HepG2 (cell line): ENCODE measurements around the gene ANKRD10. TPM values are rescaled to one million over a fixed set of nuclear protein-coding genes. Genes with fewer than 3 reads are reported as not detected.

Source experiments
- ATAC-seq: fragments of 200-7000 bp; cut with Tn5 transposase; 3 replicates; pipeline ENCODE4 v1.9.1; 2020; ENCODE audit warnings: mild to moderate bottlenecking, moderate library complexity
- BruUV-seq: library from RNA; stranded (reverse); fragments of 400-500 nt; replicated peaks from 2 replicates; lab custom pipeline; 2021; lab: Mats Ljungman, UMichigan
- CTCF ChIA-PET: fragments of 300-600 bp; formaldehyde crosslinking; extraction: SDS; loops from one replicate; lab custom pipeline; 2021; ENCODE audit warnings: low total read pairs, inconsistent platforms, low intra/inter-chr PET ratio; lab: Yijun Ruan, JAX
- POLR2A ChIA-PET: fragments of 350-600 bp; sonication (Branson Sonifier 250); formaldehyde crosslinking; loops from one replicate; lab custom pipeline; 2020; ENCODE audit warnings: antibody characterized with exemption, inconsistent platforms; lab: Yijun Ruan, JAX
- DNase-seq: peaks from one replicate; pipeline ENCODE4 v3.0.0-alpha.2; 2015; ENCODE audit warnings: low spot score
- FAIRE-seq: peaks from 3 replicates; lab custom pipeline; 2011; peaks lifted over from hg19 to GRCh38; lab: Jason Lieb, UNC
- H2AFZ ChIP-seq: one replicate; pipeline ENCODE4 v1.6.1; 2011; ENCODE audit warnings: low read length, inconsistent platforms
- H3K27ac ChIP-seq: fragments of 300-600 bp; 3 replicates; pipeline ENCODE4 v1.8.0; 2011; ENCODE audit warnings: mixed run types, mild to moderate bottlenecking, mixed read lengths, low read length, inconsistent platforms; ENCODE audit not compliant: insufficient read depth; ENCODE audit errors: extremely low read length
- H3K27me3 ChIP-seq, 2 experiments: fragments of 200-600 bp in 1 of 2; 2 replicates in 1 of 2; 3 replicates in 1 of 2; pipeline versions ENCODE4 v1.6.0 to v1.8.0; 2011; ENCODE audit warnings: low read length in 2 of 2, mild to moderate bottlenecking in 2 of 2, moderate library complexity in 2 of 2, inconsistent platforms in 1 of 2; ENCODE audit not compliant: insufficient read depth in 2 of 2, control insufficient read depth in 1 of 2
- H3K36me3 ChIP-seq, 2 experiments: fragments of 200-600 bp in 1 of 2; replicated peaks in 1 of 2; 2 replicates in 1 of 2; 3 replicates in 1 of 2; pipeline versions ENCODE4 v1.5.1 to v1.8.0; 2011; ENCODE audit warnings: low read length in 2 of 2, inconsistent platforms in 1 of 2; ENCODE audit not compliant: insufficient read depth in 2 of 2, control insufficient read depth in 1 of 2
- H3K4me1 ChIP-seq: 2 replicates; pipeline ENCODE4 v1.5.1; 2012; ENCODE audit warnings: low read length, inconsistent platforms; ENCODE audit not compliant: insufficient read depth
- H3K4me2 ChIP-seq: 2 replicates; pipeline ENCODE4 v1.6.0; 2011; ENCODE audit warnings: low read depth, low read length, inconsistent platforms
- H3K4me3 ChIP-seq, 3 experiments: fragments of 200-600 bp in 1 of 3; sonication (generic), shearing (Covaris generic) in 1 of 3; replicated peaks in 1 of 3; 2 replicates each; pipeline ENCODE4 v1.5.1; 2011 to 2016; ENCODE audit warnings: low read length in 3 of 3, inconsistent platforms in 2 of 3, low read depth in 2 of 3, mild to moderate bottlenecking in 2 of 3, control low read depth in 1 of 3, mixed read lengths in 1 of 3; ENCODE audit not compliant: insufficient read depth in 1 of 3
- H3K79me2 ChIP-seq: one replicate; pipeline ENCODE4 v1.6.1; 2011; ENCODE audit warnings: low read length, inconsistent platforms; ENCODE audit not compliant: insufficient read depth
- H3K9ac ChIP-seq: 2 replicates; pipeline ENCODE4 v1.6.0; 2011; ENCODE audit warnings: mild to moderate bottlenecking, low read depth, low read length, inconsistent platforms; ENCODE audit not compliant: insufficient read depth
- H3K9me3 ChIP-seq: 2 replicates; pipeline ENCODE4 v1.5.1; 2012; ENCODE audit warnings: mild to moderate bottlenecking, low read length
- H4K20me1 ChIP-seq: 2 replicates; pipeline ENCODE4 v1.6.0; 2011; ENCODE audit warnings: inconsistent platforms, mild to moderate bottlenecking, low read length, moderate library complexity; ENCODE audit not compliant: insufficient read depth
- BCL6 ChIP-seq: IDR thresholded peaks from 2 replicates; pipeline ENCODE4 v1.6.1; 2016; ENCODE audit warnings: missing genetic modification reagents, missing compliant biosample characterization
- DNMT3B ChIP-seq: conservative IDR thresholded peaks from 2 replicates; pipeline ENCODE4 v1.6.1; 2016; ENCODE audit warnings: missing biosample characterization, control low read depth
- ESRRA ChIP-seq: sonication (generic); formaldehyde crosslinking; IDR thresholded peaks from 2 replicates; pipeline ENCODE4 v1.5.1; 2020; ENCODE audit warnings: mild to moderate bottlenecking, low read depth, missing genetic modification reagents
- FOSL2 ChIP-seq: sonication (generic); formaldehyde crosslinking; IDR thresholded peaks from 2 replicates; pipeline ENCODE4 v1.4.0; 2020; ENCODE audit warnings: missing genetic modification reagents
- SIX4 ChIP-seq: sonication (generic); formaldehyde crosslinking; IDR thresholded peaks from 2 replicates; pipeline ENCODE4 v1.4.0; 2020; ENCODE audit warnings: missing genetic modification reagents
- WIZ ChIP-seq: sonication (generic); formaldehyde crosslinking; IDR thresholded peaks from 2 replicates; pipeline ENCODE4 v1.5.1; 2020; ENCODE audit warnings: mild to moderate bottlenecking, missing genetic modification reagents
- ZFP62 ChIP-seq: sonication (generic); formaldehyde crosslinking; IDR thresholded peaks from 2 replicates; pipeline ENCODE4 v1.4.0; 2020; ENCODE audit warnings: missing genetic modification reagents
- ZNF326 ChIP-seq: sonication (generic); formaldehyde crosslinking; IDR thresholded peaks from 2 replicates; pipeline ENCODE4 v1.4.0; 2020; ENCODE audit warnings: missing genetic modification reagents, borderline replicate concordance
- ZNF335 ChIP-seq: sonication (generic); formaldehyde crosslinking; IDR thresholded peaks from 2 replicates; pipeline ENCODE4 v1.4.0; 2020; ENCODE audit warnings: missing genetic modification reagents
- ZNF383 ChIP-seq: sonication (generic); formaldehyde crosslinking; IDR thresholded peaks from 2 replicates; pipeline ENCODE4 v1.4.0; 2020; ENCODE audit warnings: missing genetic modification reagents, mild to moderate bottlenecking, borderline replicate concordance
- ZNF556 ChIP-seq: sonication (generic); formaldehyde crosslinking; IDR thresholded peaks from 2 replicates; pipeline ENCODE4 v1.4.0; 2020; ENCODE audit warnings: mild to moderate bottlenecking, missing genetic modification reagents, borderline replicate concordance
- ZNF619 ChIP-seq: sonication (generic); formaldehyde crosslinking; IDR thresholded peaks from 2 replicates; pipeline ENCODE4 v1.4.0; 2020; ENCODE audit warnings: mild to moderate bottlenecking, missing genetic modification reagents
- ZNF839 ChIP-seq: sonication (generic); formaldehyde crosslinking; IDR thresholded peaks from 2 replicates; pipeline ENCODE4 v1.4.0; 2020; ENCODE audit warnings: missing genetic modification reagents, mild to moderate bottlenecking, borderline replicate concordance
- WGBS: methylation state at CpG from one replicate; pipeline ENCODE4 v1.1.6; 2017; ENCODE audit warnings: low lambda C conversion rate; 5-methylcytosine and 5-hydroxymethylcytosine counted together
- in situ Hi-C: cut with HindIII; loops from 2 replicates; pipeline ENCODE4 v1.10.0; 2017; ENCODE audit warnings: low pct_unique_long_range_greater_than_20kb; ENCODE audit not compliant: extremely low pct_ligation_motif_present
- intact Hi-C: fragments of 100-400 bp; cut with micrococcal nuclease; formaldehyde crosslinking; loops from one replicate; pipeline ENCODE4 v1.10.0; 2022; ENCODE audit not compliant: unreplicated experiment
- polyA plus RNA-seq, 8 experiments: library from polyadenylated mRNA; depleted of rRNA in 3 of 8; stranded (reverse) in 7 of 8; unstranded in 1 of 8; fragments of >200 nt; fragmentation: Illumina TruSeq in 4 of 8; extraction: Trizol in 4 of 8; gene quantifications; 2 replicates each; pipeline versions ENCODE4 v1.2.1 to v1.2.3, GENCODE V29; 2011 to 2016; ENCODE audit warnings: low read depth in 4 of 8, missing spikeins in 1 of 8, mixed read lengths in 1 of 8; ENCODE audit not compliant: insufficient read depth in 1 of 8
- total RNA-seq, 5 experiments: library from RNA; depleted of rRNA; stranded (reverse); fragments of >200 nt; fragmentation: Illumina TruSeq; extraction: Trizol; gene quantifications; 2 replicates each; pipeline ENCODE4 v1.2.3, GENCODE V29; 2016; ENCODE audit warnings: low read depth in 1 of 5
- TF ChIP-seq, protein P1 (sequence below): sonication (generic); formaldehyde crosslinking; IDR thresholded peaks from 2 replicates; pipeline ENCODE4 v1.4.0; 2020; ENCODE audit warnings: low read depth, missing genetic modification reagents
- TF ChIP-seq, protein P2 (sequence below): IDR thresholded peaks from 2 replicates; pipeline ENCODE4 v1.6.1; 2016; ENCODE audit warnings: low read depth, control low read depth
- TF ChIP-seq, protein P3 (sequence below): sonication (generic); formaldehyde crosslinking; IDR thresholded peaks from 2 replicates; pipeline ENCODE4 v1.5.0; 2020; ENCODE audit warnings: missing genetic modification reagents, mild to moderate bottlenecking, borderline replicate concordance

Gene ANKRD10
- total and polyA plus RNA-seq, 2 of the 13 experiments (the other 11 are each of a cell fraction or from before 2014, with no cell fraction given): 108 to 115 TPM

DNA sequence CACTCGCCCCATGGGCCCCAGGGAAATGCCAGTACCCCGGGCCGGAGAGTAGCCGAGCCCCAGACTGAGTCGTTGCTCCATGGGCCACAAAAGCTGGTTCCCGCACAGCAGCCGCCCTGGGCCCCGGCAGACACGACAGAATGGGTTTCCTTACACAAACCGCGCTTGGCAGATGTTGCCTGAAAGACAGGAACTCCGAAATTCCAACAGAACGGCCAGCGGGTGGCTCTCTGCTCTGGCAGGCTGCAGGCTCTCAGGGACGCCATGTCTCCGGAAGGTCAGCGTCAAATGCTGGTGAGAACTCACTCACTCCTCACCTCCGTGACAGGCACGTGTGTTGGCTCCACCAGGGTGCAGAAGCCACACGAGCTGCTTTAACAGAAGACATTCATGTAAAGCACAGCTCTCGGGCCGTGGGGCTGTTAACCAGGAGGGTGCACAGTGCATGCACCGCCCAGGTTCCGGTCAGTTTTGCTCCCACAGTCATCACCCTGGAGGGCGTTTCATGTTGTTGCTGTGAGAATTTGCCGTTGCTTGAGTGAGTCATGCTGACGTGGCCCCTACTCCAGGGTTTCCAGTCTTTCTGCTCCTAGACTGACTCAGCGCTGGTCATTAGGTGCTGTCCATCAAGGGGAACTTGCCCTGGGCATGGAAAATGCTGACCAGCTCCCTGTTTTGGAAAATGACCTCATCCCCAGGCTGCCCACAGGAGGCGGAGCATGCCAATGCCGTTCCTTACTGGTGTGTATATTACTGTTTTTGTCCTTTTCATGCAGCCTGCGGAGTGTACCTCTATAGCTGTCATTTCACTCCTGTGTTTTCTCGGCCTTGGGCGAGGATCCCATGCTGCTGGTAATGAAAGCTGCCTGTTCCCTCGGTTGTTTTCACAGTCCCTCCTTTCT lies 44.8 kb downstream of the ANKRD10 start:
- intact Hi-C loops: loop anchor here (5.0 kb wide), 1 partner anchor 37 kb away; no protein-coding TSS in a partner anchor
- H3K9ac ChIP-seq: peak overlapping the region; percentile 61
- peaks cover 0 to 16% of the 10 kb centered on the region in 2 experiments; a peak in 2 of 5 replicates for H3K27me3 ChIP-seq
- no peaks in the 10 kb centered on the region for H4K20me1 ChIP-seq
- ATAC-seq (peak; percentile 77), DNase-seq (peak; percentile 89), FAIRE-seq (no peak)
- ChIA-PET POLR2A (interaction anchor here (1.1 to 3.6 kb wide), 5 partner anchors 43 to 255 kb away, joined by 3 to 11 read pairs (median 5); partner anchors contain the start of genes ANKRD10 and NAXD), CTCF (no interaction called here)
- H3K27ac ChIP-seq: no peak overlapping the region
- WGBS: 45% methylated on average over 17 of the region's 34 CpGs
- H3K4me2 ChIP-seq: peak overlapping the region; percentile 94
- TSS peak; percentile 91 for BruUV-seq
- no peaks in the 10 kb centered on the region for H3K79me2 ChIP-seq
- H3K36me3 ChIP-seq: no peaks in the 10 kb centered on the region
- H2AFZ ChIP-seq: peak overlapping the region; percentile 76
- H3K9me3 ChIP-seq: no peaks in the 10 kb centered on the region
- peak overlapping the region; percentile 24 to 64 (median 45) for H3K4me3 ChIP-seq
- peaks cover 58% of the 10 kb centered on the region for H3K4me1 ChIP-seq
- in situ Hi-C loops: no loop called here
- TF ChIP-seq, protein P1, sequence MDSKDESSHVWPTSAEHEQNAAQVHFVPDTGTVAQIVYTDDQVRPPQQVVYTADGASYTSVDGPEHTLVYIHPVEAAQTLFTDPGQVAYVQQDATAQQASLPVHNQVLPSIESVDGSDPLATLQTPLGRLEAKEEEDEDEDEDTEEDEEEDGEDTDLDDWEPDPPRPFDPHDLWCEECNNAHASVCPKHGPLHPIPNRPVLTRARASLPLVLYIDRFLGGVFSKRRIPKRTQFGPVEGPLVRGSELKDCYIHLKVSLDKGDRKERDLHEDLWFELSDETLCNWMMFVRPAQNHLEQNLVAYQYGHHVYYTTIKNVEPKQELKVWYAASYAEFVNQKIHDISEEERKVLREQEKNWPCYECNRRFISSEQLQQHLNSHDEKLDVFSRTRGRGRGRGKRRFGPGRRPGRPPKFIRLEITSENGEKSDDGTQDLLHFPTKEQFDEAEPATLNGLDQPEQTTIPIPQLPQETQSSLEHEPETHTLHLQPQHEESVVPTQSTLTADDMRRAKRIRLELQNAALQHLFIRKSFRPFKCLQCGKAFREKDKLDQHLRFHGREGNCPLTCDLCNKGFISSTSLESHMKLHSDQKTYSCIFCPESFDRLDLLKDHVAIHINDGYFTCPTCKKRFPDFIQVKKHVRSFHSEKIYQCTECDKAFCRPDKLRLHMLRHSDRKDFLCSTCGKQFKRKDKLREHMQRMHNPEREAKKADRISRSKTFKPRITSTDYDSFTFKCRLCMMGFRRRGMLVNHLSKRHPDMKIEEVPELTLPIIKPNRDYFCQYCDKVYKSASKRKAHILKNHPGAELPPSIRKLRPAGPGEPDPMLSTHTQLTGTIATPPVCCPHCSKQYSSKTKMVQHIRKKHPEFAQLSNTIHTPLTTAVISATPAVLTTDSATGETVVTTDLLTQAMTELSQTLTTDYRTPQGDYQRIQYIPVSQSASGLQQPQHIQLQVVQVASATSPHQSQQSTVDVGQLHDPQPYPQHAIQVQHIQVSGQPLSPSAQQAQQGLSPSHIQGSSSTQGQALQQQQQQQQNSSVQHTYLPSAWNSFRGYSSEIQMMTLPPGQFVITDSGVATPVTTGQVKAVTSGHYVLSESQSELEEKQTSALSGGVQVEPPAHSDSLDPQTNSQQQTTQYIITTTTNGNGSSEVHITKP (CRISPR knock-in tag): peak; percentile 51; the same call in 1 of the 2 replicates
- TF ChIP-seq, protein P2, sequence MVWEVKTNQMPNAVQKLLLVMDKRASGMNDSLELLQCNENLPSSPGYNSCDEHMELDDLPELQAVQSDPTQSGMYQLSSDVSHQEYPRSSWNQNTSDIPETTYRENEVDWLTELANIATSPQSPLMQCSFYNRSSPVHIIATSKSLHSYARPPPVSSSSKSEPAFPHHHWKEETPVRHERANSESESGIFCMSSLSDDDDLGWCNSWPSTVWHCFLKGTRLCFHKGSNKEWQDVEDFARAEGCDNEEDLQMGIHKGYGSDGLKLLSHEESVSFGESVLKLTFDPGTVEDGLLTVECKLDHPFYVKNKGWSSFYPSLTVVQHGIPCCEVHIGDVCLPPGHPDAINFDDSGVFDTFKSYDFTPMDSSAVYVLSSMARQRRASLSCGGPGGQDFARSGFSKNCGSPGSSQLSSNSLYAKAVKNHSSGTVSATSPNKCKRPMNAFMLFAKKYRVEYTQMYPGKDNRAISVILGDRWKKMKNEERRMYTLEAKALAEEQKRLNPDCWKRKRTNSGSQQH (CRISPR knock-in tag): 0 out of 2 replicates have a peak, but pooled peaks have one; percentile 38
- no peak for TF ChIP-seq BCL6 (CRISPR knock-in tag)
- TF ChIP-seq ZNF335: peak; percentile 71; the same call in 1 of the 2 replicates
- TF ChIP-seq ESRRA (CRISPR knock-in tag): 0 out of 2 replicates have a peak, but pooled peaks have one; percentile 10
- no peak for TF ChIP-seq ZNF383 (CRISPR knock-in tag)
- no peak for TF ChIP-seq ZNF839 (CRISPR knock-in tag)
- no peak for TF ChIP-seq ZNF326 (CRISPR knock-in tag)
- TF ChIP-seq ZFP62: no peak
- TF ChIP-seq WIZ (CRISPR knock-in tag): peak; percentile 78; the same call in 1 of the 2 replicates
- no peak for TF ChIP-seq ZNF619 (CRISPR knock-in tag)
- TF ChIP-seq, protein P3, sequence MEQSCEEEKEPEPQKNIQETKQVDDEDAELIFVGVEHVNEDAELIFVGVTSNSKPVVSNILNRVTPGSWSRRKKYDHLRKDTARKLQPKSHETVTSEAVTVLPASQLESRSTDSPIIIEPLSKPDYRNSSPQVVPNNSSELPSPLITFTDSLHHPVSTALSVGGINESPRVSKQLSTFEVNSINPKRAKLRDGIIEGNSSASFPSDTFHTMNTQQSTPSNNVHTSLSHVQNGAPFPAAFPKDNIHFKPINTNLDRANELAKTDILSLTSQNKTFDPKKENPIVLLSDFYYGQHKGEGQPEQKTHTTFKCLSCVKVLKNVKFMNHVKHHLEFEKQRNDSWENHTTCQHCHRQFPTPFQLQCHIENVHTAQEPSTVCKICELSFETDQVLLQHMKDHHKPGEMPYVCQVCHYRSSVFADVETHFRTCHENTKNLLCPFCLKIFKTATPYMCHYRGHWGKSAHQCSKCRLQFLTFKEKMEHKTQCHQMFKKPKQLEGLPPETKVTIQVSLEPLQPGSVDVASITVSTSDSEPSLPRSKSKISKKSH (CRISPR knock-in tag): peak; percentile 89
- TF ChIP-seq ZNF556: no peak
- TF ChIP-seq DNMT3B (CRISPR knock-in tag): 0 out of 2 replicates have a peak, but pooled peaks have one; percentile 42
- TF ChIP-seq SIX4 (CRISPR knock-in tag): 0 out of 2 replicates have a peak, but pooled peaks have one; percentile 9
- TF ChIP-seq FOSL2 (CRISPR knock-in tag): peak; percentile 99
